ENCODE results near the gene RAPGEF5. TPM values are rescaled to one million over a fixed set of nuclear protein-coding genes. Genes with fewer than 3 reads are reported as not detected.

The RAPGEF5 gene
- total RNA-seq, 1 experiment from 2014 or later: 13.3 TPM

DNA sequence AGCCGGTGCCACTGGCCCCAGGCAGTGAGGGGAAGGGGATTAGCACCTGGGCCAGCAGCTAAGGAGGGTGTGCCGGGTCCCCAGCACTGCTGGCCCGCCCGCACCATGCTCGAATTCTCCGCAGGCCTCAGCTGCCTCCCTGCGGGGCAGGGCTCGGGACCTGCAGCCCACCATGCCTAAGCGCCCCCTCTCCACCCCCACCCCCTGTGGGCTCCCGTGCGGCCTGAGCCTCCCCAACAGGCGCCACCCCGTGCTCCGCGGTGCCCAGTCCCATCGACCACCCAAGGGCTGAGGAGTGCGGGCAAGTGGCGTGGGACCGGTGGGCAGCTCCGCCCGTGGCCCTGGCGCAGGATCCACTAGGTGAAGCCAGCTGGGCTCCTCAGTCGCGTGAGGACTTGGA, 266.4 kb downstream of the RAPGEF5 start:
- Histone ChIP-seq H3K27me3 (ENCODE audit: insufficient read depth, low read length) (no peaks in the 10 kb centered on the region), H3K79me1 (ENCODE audit: insufficient read depth, low read depth, low read length, poor library complexity, severe bottlenecking) (no peaks in the 10 kb centered on the region), H3K56ac (ENCODE audit: insufficient read length, low read depth, low read length) (no peak overlapping the region), H2BK20ac (ENCODE audit: low read depth, low read length, poor library complexity, severe bottlenecking) (no peak overlapping the region), H3K4ac (ENCODE audit: low read depth, low read length) (no peak overlapping the region), H2BK5ac (ENCODE audit: insufficient read length, low read length) (no peak overlapping the region), H3K27ac (ENCODE audit: insufficient read length, low read depth, low read length) (no peak overlapping the region), H3K14ac (ENCODE audit: insufficient read depth, low read length) (no peak overlapping the region), H2BK15ac (ENCODE audit: low read depth, low read length) (no peak overlapping the region), H3K18ac (ENCODE audit: insufficient read length, low read depth, low read length) (no peak overlapping the region), H4K5ac (ENCODE audit: insufficient read length, low read depth, low read length) (no peak overlapping the region), H2AK5ac (ENCODE audit: insufficient read length, low read length) (no peak overlapping the region), H3K4me1 (ENCODE audit: insufficient read depth, low read length) (no peaks in the 10 kb centered on the region), H3K23me2 (ENCODE audit: insufficient read length, low read depth, low read length, poor library complexity, severe bottlenecking) (no peaks in the 10 kb centered on the region), H2BK120ac (ENCODE audit: low read depth, low read length, poor library complexity, severe bottlenecking) (no peak overlapping the region), H3T11ph (ENCODE audit: low read length) (no peak overlapping the region), H4K8ac (replicated peaks; ENCODE audit: insufficient read length, low read depth, low read length) (no peak overlapping the region), H3K4me2 (ENCODE audit: insufficient read depth, insufficient read length, low read length) (no peak overlapping the region), H3K9me3 (ENCODE audit: control insufficient read depth, low read depth, low read length) (no peaks in the 10 kb centered on the region), H3K23ac (ENCODE audit: insufficient read length, low read depth, low read length) (no peak overlapping the region), H2BK12ac (ENCODE audit: insufficient read length, low read depth, low read length) (no peak overlapping the region), H3K9ac (ENCODE audit: extremely low read depth, insufficient read length, low read length) (no peak overlapping the region), H4K91ac (ENCODE audit: insufficient read length, low read depth, low read length) (no peak overlapping the region), H2AFZ (ENCODE audit: low read length) (no peak overlapping the region), H3K79me2 (ENCODE audit: insufficient read depth, low read length) (no peaks in the 10 kb centered on the region), H4K20me1 (ENCODE audit: control insufficient read depth, insufficient read depth, insufficient read length) (no peaks in the 10 kb centered on the region)
- TF ChIP-seq, protein P1, sequence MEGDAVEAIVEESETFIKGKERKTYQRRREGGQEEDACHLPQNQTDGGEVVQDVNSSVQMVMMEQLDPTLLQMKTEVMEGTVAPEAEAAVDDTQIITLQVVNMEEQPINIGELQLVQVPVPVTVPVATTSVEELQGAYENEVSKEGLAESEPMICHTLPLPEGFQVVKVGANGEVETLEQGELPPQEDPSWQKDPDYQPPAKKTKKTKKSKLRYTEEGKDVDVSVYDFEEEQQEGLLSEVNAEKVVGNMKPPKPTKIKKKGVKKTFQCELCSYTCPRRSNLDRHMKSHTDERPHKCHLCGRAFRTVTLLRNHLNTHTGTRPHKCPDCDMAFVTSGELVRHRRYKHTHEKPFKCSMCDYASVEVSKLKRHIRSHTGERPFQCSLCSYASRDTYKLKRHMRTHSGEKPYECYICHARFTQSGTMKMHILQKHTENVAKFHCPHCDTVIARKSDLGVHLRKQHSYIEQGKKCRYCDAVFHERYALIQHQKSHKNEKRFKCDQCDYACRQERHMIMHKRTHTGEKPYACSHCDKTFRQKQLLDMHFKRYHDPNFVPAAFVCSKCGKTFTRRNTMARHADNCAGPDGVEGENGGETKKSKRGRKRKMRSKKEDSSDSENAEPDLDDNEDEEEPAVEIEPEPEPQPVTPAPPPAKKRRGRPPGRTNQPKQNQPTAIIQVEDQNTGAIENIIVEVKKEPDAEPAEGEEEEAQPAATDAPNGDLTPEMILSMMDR (conservative IDR thresholded peaks at IDR 0.05): no peak
- no peak for DNase-seq
- Mint-ChIP-seq H3K4me3 (no peak overlapping the region), H3K4me1 (peaks cover 9 to 12% of the 10 kb centered on the region in 2 experiments), H3K36me3 (ENCODE audit: insufficient read depth in 1 of 3, low read depth in 3 of 3) (peaks cover 3 to 23% (median 7%) of the 10 kb centered on the region in 3 experiments; a peak in 6 of 7 replicates), H3K27me3 (ENCODE audit: low read depth) (peaks cover 10% of the 10 kb centered on the region), H3K9me3 (peaks cover 19 to 22% of the 10 kb centered on the region in 2 experiments), H3K27ac (no peak overlapping the region)
- no CpG with 5 or more reads among the region's 24 CpGs for WGBS (ENCODE audit: extremely low coverage, insufficient read length, low lambda C conversion rate)

All from H9 (cell line).